Testis (tissue), 3 donors: ENCODE data around the gene WFDC1. TPM values are rescaled to one million over a fixed set of nuclear protein-coding genes. Genes with fewer than 3 reads are reported as not detected.

Source experiments
- DNase-seq: peaks from one replicate; pipeline ENCODE4 v3.0.0-alpha.2; 2019
- H3K27ac ChIP-seq, 2 donors: fragments of 200-600 bp; sonication (generic); one replicate each; pipeline ENCODE4 v1.5.1; 2019
- H3K27me3 ChIP-seq: fragments of 200-600 bp; sonication (generic); one replicate; pipeline ENCODE4 v1.5.1; 2019
- H3K36me3 ChIP-seq: fragments of 200-600 bp; sonication (generic); one replicate; pipeline ENCODE4 v1.5.1; 2017; ENCODE audit warnings: low read depth; ENCODE audit errors: missing control alignments
- H3K4me1 ChIP-seq: fragments of 200-600 bp; sonication (generic); one replicate; pipeline ENCODE4 v1.5.1; 2019
- H3K4me3 ChIP-seq, 2 donors: fragments of 200-600 bp; sonication (generic); one replicate each; pipeline ENCODE4 v1.5.1; 2017 to 2019
- H3K9me3 ChIP-seq: fragments of 200-600 bp; sonication (generic); one replicate; pipeline ENCODE4 v1.5.1; 2017
- POLR2A ChIP-seq: fragments of 450-650 bp; IDR thresholded peaks from one replicate; pipeline ENCODE4 v1.6.1; 2017; ENCODE audit warnings: antibody characterized with exemption, mild to moderate bottlenecking, moderate library complexity
- WGBS, 2 donors: methylation state at CpG; one replicate each; pipeline ENCODE4 v1.1.5; 2018; 5-methylcytosine and 5-hydroxymethylcytosine counted together
- intact Hi-C: fragments of 100-400 bp; cut with DNase I; formaldehyde crosslinking; loops from one replicate; pipeline ENCODE4 v1.15.1; 2023; ENCODE audit warnings: low total_unique reads
- polyA plus RNA-seq: library from polyadenylated mRNA; stranded (reverse); fragments of 350-450 nt; fragmentation: Illumina TruSeq; extraction: RNeasy Lipid Tissue Mini Kit (QIAGEN cat#74804); gene quantifications from one replicate; pipeline ENCODE4 v1.2.3, GENCODE V29; 2014; ENCODE audit warnings: low read depth, low replicate concordance; ENCODE audit not compliant: insufficient read depth
- total RNA-seq, 2 donors: library from RNA; depleted of rRNA; stranded (reverse); fragments of >200 nt; gene quantifications; one replicate each; pipeline ENCODE4 v1.2.3, GENCODE V29; 2016
- TF ChIP-seq, protein P1 (sequence below), 3 experiments: fragments of 450-650 bp in 2 of 3; fragments of 200-600 bp in 1 of 3; sonication (generic) in 1 of 3; IDR thresholded peaks; one replicate each; pipeline ENCODE4 v1.5.1; 2016 to 2019; ENCODE audit warnings: antibody characterized with exemption in 3 of 3, mild to moderate bottlenecking in 2 of 3, moderate library complexity in 1 of 3

The WFDC1 gene
- total and polyA plus RNA-seq, 3 donors from 2014 or later: 16.4 to 23.5 (median 18.9) TPM

DNA sequence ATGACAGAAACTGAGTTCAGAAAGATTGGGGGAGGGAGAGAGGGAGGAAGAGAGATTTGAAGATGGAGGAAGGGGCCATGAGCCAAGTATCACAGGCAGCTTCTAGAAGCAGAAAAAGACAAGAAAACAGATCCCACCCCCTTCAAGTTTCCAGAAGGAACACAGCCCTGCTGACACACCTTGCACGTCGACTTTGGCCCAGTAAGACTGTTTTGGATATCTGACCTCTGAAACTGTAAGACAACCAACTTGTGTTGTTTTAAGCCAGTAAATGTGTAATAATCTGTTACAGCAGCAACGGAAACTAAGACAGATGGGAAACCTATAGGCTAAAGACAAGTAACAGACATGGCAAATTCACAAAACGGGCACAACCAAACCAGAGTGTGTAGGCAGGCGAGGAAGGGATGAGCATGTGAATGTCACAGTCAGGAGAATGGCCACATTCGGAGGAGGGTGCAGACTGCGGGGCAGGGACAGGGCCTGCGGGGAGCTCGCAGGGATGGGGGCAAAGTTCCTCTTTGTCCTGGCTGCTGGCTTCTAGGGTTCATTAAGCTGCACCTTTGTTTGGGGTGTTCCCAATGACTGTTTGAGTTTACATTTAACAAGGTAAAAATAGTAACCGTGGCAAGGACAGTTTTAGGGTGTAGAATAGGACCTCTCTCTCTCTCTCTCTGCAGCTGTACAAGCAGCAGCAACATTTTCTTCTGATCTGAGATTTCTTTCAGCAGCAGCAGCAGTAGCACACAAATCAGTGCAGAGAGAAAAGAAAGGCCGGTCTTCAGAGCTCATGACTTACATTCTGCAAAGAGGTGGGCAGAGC, 55.4 kb downstream of the WFDC1 start:
- no peaks in the 10 kb centered on the region for H3K36me3 ChIP-seq
- H3K9me3 ChIP-seq: no peaks in the 10 kb centered on the region
- H3K27ac ChIP-seq: no peak overlapping the region
- H3K27me3 ChIP-seq: no peaks in the 10 kb centered on the region
- H3K4me3 ChIP-seq: no peak overlapping the region
- no peaks in the 10 kb centered on the region for H3K4me1 ChIP-seq
- WGBS, 2 donors: 87 to 92% methylated on average over 11 of the region's 11 CpGs
- DNase-seq: no peak
- intact Hi-C loops: no loop called here
- no peak for TF ChIP-seq POLR2A
- TF ChIP-seq, protein P1, sequence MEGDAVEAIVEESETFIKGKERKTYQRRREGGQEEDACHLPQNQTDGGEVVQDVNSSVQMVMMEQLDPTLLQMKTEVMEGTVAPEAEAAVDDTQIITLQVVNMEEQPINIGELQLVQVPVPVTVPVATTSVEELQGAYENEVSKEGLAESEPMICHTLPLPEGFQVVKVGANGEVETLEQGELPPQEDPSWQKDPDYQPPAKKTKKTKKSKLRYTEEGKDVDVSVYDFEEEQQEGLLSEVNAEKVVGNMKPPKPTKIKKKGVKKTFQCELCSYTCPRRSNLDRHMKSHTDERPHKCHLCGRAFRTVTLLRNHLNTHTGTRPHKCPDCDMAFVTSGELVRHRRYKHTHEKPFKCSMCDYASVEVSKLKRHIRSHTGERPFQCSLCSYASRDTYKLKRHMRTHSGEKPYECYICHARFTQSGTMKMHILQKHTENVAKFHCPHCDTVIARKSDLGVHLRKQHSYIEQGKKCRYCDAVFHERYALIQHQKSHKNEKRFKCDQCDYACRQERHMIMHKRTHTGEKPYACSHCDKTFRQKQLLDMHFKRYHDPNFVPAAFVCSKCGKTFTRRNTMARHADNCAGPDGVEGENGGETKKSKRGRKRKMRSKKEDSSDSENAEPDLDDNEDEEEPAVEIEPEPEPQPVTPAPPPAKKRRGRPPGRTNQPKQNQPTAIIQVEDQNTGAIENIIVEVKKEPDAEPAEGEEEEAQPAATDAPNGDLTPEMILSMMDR (IDR thresholded peaks at IDR 0.05): no peak

DNA sequence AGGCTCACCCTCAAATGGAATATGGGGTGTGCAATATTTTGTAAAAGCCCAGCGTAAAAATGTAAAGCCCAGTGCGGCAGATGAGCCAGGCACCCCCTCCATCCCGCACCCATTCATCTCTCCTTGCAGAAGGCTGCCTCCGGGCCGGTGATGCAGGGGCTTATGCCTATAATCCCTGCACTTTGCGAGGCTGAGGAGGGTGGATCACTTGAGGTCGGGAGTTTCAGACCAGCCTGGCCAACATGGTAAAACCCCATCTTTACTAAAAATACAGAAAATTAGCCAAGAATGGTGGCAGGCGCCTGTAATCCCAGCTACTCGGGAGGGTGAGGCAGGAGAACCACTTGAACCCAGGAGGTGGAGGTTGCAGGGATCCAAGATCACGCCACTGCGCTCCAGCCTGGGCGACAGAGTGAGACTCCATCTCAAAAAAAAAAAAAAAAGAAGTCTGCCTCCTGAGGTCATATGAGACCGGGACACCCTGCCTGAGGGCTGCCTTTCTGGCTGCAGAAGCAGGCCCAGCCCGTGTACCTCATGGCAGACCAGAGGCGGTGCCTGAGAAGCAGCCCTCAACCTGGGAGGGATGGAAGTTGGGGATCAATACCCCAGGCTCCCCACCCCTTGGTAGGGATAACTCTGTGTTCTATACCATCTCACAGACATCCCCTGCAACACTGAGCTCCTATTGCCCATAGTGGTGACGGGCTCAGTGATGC, 56.2 kb downstream of the WFDC1 start:
- TF ChIP-seq, protein P1 (IDR thresholded peaks at IDR 0.05): no peak
- TF ChIP-seq POLR2A: no peak
- DNase-seq: no peak
- H3K4me1 ChIP-seq: no peaks in the 10 kb centered on the region
- no peaks in the 10 kb centered on the region for H3K9me3 ChIP-seq
- WGBS, 2 donors: 87 to 89% methylated on average over 15 to 16 of the region's 16 CpGs
- intact Hi-C loops: no loop called here
- no peaks in the 10 kb centered on the region for H3K27me3 ChIP-seq
- H3K36me3 ChIP-seq: no peaks in the 10 kb centered on the region
- no peak overlapping the region for H3K27ac ChIP-seq
- H3K4me3 ChIP-seq: no peak overlapping the region

DNA sequence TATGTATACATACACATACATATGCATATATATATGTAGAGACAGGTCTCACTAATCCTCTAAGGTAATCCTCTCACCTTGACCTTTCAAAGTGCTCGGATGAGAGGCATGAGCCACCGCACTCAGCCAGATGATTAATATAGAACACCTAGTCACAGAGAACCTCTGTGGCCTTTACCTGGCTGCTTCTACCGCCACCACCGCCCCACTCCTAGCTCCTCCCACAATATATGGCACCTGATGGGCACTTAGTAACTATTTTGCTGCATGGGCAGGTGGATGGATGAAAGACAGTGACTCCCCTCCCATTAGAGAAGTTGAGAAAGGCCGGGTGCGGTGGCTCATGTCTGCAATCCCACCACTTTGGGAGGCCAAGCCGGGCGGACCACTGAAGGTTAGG, 57.0 kb downstream of the WFDC1 start:
- H3K9me3 ChIP-seq: no peaks in the 10 kb centered on the region
- H3K36me3 ChIP-seq: no peaks in the 10 kb centered on the region
- no peaks in the 10 kb centered on the region for H3K4me1 ChIP-seq
- H3K27me3 ChIP-seq: no peaks in the 10 kb centered on the region
- no peak overlapping the region for H3K27ac ChIP-seq
- no peak overlapping the region for H3K4me3 ChIP-seq
- intact Hi-C loops: no loop called here
- 85 to 91% methylated on average over 4 to 8 of the region's 8 CpGs for WGBS, 2 donors
- TF ChIP-seq POLR2A: no peak
- TF ChIP-seq, protein P1 (IDR thresholded peaks at IDR 0.05): no peak
- DNase-seq: no peak

DNA sequence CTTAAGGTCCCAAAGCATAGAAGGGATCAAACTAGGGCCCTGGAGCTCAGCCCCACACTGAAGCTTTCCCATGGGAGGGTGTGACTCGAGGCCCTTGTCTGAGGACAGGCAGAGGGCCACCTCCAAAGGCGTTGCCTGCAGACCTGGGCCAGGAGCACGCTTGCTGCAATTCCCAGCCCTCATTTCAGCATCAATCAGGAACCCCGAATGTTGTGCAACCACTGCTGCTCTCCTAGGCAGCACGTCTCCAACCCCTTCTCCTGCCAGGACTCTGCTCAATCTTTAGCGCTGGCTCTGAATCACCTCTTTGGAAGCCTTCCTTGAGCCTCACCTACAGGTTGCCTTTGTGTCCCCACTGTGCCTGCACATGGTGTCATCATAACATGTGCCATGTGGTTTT, 59.6 kb downstream of the WFDC1 start:
- no peak for TF ChIP-seq POLR2A
- TF ChIP-seq, protein P1 (IDR thresholded peaks at IDR 0.05): no peak
- Histone ChIP-seq H3K27me3 (no peaks in the 10 kb centered on the region), H3K27ac (no peak overlapping the region), H3K4me3 (no peak overlapping the region), H3K36me3 (no peaks in the 10 kb centered on the region), H3K4me1 (no peaks in the 10 kb centered on the region), H3K9me3 (no peaks in the 10 kb centered on the region)
- DNase-seq: no peak
- intact Hi-C loops: no loop called here
- 89 to 98% methylated on average over 6 of the region's 6 CpGs for WGBS, 2 donors
